GM21737 (cell line): ENCODE data around the gene PARD3.
A peak's percentile ranks its signal among the peaks of the same experiment; 100 is the strongest.

ENCODE experiments used
- ATAC-seq: cut with Tn5 transposase; IDR thresholded peaks from one replicate; pipeline ENCODE4 v1.9.1; 2021; ENCODE audit warnings: mild to moderate bottlenecking, moderate library complexity; ENCODE audit not compliant: unreplicated experiment

Gene PARD3

DNA sequence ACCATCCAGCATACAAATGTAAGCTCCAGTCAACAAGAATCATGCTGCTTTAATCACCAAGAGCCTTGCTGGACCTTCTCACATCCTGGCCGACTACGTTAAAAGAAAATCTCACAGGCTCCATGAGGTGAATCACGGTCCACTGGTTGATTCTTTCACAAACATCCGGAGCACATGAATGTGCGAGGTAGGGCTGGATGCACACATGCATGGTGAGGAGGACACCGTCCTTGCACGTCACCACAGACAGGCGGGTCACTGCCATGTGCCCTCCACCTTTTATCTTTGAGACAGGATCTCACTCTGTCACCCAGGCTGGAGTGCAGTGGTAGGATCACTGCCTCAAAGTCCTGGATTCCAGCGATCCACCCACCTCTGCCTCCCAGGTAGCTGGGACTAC is 265.1 kb downstream of the PARD3 start:
- no peak for ATAC-seq

DNA sequence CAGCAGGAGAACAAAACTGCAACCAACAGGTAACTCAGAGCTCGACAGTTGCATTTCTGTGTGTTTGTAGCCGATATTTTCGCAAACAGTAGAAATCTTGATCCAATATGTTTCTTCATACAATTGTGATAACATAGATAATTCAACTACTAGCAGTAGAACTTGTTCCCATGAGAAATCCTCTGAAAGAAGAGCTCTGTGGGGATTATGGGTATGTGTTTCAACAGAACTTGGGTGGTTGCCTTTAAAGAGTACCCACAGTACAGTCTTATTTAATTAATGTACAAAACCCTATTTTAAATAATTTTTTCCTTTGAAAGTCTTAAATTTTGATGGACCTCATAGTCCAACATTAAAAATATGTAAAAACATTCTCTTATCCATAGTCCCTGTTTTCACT is 266.1 kb downstream of the PARD3 start:
- ATAC-seq, result no peak

DNA sequence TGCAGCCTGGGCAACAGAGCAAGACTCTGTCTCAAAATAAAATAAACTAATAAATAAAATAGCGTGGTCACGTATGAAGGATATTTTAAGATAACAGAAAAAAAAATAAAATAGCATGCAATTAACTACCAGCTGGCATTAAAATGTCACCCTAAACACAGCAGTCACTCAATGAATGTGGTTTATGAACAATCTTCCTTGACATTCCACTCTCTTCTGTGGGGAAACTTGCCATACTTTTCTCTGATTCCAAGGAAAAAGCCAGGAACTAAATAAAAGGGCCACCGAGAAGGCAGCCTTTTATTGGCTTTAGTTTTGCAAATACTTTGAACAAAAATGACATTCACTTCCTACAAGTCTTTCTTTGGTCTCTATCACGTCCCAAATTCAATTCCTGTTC is 266.6 kb downstream of the PARD3 start:
- no peak for ATAC-seq

DNA sequence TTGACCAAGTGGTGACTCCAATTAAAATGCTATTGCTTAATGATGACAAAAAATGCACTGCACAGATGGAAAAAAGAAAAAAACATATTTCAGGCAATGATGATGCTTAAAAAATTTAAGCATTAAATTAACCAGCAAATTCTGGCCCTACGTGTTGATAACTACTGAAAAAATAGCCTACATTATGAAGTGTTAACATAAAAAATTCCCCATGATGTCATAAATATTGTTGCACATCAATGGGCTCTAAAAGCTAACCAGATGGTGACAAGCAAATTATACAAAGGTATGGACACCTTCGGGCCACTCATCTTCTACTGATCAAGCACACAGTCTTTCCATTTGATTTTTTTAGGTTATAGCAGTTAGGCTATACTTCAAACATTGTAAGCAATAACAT is 267.4 kb downstream of the PARD3 start:
- ATAC-seq, result no peak

DNA sequence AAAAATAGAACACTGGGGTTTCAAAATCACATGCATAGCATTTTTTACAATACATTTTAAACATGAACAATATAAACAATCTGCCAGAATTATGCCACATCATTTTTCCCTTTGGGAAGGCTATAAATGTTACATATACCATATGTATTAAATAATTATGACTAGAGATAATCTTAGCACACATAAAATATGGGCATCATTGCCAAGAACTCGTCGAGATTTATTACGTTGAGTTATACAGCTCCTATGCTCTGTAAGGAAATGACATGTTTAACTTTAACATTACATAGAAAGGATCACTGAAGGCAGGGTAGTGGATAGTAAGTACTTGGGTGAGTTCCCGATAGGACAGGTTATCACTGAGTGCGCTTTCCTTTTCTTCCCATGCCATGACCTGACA is 267.8 kb downstream of the PARD3 start:
- ATAC-seq, result no peak

DNA sequence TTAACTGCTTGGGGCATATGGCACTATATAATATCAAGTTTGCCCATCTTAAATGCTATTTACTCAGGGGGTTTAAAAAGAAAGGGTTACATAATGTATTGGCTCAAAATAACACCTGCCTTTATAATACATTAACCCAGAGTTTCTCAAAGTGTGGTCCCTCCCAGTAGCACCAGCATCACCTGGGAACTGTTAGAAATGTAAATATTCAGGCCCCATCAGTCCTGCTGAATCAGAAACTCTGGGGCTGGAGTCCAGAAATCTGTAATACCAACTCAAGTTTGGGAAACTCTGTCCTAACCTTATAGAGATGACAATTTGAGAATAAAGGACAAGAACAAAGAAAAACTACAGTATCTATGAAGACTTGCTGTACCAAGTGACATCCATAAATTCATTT is 270.7 kb downstream of the PARD3 start:
- ATAC-seq, result no peak

DNA sequence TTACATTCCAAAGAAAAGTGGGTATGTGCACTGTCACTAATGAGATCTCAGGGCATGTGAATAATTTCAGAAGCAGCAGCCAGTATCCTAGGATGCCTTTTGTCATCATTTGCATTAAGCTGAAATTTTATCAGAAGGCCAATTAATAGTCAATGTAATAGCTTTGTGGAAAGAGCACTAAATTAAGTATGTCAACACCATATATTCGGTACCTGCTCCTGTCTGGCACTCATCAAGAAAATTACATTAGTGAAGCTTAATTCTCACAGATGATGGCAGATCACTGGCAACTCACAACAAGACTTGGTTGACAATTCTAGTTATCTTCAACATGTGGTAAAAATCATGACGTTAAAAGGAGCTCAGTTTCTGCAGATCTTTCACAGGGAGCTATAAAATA is 271.4 kb downstream of the PARD3 start:
- no peak for ATAC-seq

DNA sequence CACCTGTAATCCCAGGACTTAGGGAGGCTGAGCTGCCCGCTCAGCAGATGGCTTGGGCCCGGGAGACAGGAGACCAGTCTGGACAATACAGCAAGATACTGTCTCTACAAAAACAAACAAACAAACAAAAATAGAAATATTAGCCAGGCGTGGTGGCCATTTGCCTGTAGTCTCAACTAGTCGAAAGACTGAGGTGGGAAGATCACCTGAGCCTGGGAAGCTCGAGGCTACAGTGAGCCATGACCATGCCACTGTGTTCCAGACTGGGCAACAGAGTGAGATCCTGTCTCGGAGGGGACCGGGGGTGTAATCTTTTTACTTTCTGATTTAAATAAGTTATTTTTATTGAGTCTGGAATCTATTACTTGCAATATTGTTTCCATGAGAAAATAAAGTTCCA is 274.6 kb downstream of the PARD3 start:
- ATAC-seq, result no peak

DNA sequence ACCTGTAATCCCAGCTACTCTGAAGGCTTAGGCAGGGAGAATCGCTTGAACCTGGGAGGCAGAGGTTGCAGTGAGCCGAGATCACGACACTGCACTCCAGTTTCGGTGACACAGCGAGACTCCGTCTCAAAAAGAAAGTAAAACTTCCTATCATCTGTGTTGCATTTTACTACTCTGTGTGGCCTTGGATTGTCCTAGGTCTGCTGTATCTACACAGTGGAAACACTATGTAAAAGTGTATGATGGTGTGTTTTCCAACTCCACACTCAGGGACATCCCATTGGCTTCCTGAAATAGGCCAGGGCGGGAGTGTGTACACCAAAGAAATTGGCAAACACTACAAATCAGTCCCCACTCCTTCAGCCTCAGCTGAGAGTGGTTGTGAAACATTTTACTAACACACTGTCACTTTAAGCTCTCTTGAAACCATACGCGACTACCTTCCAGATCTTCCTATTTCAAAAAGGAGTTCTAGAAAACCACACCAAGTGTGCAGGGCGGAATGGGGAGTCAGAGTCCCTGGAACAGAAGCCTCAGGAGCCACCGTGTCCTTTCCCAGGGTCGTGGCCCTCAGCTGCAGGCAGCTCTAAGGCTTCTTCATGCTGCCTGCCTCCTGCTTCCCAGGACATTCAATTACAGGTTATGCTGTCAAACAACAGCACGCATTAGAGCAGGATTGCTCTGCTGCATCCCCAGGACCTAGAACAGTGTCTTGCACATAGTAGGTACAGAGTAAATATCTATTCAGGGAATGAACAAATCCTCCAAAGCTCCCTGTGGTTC is 275.4 kb downstream of the PARD3 start:
- ATAC-seq, result no peak

DNA sequence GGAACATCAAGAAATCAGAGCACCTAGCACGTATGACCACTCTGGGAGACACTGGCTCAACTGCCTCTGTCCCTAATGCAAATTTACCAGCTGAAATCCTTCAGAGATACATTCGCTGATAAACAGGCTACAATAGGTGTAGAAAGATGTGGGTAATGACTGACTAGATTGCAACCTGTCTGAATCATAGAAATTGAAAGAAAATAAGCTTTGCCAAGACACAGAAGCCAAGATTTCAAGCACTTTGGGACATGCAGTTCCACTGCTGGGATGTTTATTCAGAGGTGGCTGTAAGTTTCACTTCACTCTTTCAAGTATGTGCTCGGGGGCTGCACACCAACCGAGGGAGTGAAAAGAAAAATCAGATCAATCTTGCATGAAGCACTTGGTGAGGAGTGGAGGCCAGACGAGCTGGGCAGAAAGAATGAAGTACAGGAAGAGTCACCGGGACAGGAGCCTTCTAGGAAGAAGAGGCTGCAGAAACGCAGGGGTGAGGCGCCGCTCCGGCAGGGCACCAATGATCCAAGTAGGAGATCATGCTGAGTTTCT is 276.7 kb downstream of the PARD3 start:
- ATAC-seq, result peak; percentile 46

DNA sequence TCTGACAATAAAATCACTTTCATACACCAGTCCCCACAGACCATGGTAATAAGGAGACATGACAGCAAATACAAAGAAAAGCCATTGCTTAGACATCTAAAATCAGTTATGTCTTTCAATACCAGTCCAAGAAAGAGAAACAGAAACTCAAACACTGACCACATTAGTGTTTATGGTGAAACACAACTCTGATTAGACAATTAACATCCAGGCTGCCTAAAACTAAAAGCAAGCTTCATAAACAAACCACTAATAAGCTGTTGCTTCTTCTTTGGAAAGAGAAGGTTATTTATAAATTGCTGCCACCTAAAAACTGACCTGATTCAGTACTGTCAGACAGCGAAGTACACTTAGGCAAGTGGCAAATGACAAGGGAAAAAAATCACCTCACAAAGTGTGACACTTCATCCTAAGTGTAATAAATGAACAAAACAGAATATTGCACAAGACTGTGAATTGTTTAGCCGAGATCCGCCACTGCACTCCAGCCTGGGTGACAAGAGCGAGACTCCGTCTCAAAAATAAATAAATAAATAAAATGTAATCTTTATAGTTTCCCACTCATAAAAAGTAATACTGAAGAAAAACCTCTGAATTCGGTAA is 277.4 kb downstream of the PARD3 start:
- peak; percentile 72 for ATAC-seq

DNA sequence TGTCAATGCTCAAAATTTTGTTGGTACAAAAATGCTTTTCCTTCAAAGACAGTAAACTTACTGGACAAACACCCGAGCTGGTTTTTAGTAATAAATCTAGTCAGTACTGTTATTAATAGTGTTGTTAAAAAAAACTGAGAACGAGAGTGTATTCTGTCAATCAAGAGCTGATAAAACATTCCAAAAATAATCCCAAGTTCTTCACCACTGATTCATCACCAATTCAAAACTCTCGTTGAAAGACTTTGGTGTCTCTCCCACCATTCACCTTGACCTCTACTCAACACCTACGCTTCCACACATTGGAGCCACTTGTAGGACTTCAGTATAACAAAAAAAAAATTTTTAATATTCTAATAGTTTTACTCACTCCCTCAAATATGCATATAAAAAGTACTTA is 279.2 kb downstream of the PARD3 start:
- ATAC-seq, result no peak

DNA sequence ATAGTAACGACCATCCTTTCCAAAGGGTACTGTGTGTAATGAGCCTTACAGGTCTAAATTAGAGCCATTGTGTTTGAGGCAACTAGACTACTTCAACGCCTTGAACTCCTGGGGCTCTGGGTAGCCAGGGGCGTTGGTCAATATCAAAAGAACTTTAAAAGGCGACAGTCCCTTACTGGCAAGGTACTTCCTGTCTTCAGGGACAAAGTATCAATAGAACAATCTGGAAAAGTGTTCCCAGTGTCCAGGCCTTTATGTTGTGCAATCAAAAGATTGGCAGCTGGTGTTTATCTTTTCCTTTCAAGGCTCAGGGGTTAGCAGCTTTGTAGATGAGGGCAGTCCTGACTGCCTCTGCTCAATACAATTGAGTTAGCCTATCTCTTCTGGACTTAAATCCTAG is 284.3 kb downstream of the PARD3 start:
- no peak for ATAC-seq

DNA sequence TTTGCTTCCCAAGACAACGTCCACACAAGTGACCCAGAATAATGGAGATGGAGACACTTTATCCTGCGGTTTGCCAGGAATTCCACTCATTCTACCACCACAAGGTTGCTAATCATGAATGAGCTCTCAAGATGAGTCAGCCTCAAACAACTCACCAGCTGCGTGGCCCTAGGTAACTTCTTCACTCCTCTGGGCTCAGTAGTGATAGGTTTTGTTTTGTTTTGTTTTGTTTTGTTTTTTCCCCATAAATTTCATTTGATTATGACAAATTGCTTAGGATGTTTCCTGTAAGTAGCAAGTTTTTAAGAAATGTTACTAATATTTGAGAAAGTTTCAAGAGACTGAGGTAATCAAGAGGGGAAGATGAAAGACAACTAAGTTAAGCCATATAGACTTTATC is 286.8 kb downstream of the PARD3 start:
- no peak for ATAC-seq

DNA sequence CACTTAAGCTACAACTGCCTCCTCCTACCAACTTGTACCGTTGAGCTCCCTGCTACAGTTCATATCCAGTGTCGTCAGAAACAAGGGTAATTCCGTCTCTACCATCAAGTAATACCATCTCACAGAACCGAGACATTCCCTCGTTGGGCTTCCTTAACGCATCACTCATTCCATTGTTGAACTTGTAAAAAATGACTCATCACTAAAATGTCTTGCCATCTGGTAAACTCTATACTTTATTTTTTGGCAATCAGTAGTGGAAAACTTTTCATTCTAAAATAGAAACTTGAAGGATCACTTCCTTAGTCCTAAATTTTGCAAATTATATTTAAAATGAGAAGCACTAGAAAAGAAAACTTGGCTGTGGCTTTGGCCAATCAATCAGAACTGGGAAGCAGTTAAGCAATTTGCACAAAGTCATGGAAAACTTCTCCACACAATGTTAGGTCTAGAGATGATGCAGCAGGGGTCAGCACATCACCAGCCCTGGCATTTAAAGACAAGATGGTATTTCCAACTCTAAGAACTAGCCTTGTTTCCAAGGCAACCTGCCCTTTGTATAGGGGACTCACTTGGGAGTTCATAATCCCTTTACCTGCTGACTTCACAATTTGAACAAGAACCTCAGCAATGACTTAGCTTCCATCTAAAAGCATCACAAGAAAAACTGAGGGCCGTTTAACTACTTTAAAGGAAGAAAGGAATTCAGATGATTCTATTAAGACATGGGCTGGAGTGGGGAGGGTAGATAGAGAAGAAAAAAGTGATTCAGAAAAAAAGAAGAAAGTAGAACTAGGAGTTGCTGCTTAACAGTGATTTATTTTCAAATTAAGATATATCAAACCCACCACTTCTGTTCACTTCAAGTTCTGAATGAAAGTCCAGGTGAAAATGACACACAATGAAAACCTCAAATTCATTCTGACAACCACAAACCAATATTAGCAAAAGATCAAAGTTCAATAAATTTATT is 288.1 kb downstream of the PARD3 start:
- no peak for ATAC-seq

DNA sequence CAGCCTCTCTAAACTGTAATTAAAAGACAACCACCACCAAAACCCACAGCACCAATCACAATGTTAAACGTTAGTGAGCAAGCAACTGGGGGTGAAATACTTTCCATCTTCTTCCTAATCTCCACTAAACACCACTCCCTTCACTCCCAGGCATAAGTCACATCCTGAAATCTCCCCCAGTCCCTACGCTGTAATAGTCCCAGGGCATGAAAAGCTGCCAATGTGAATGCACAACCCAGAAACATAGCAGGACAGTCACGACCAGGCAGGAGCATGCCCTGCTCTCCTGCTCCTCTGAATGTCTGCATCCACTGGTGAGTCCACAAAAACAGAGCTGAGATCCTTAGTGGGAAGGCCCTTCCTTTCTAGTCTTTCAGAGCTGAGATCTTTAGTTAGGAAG is 288.9 kb downstream of the PARD3 start:
- ATAC-seq, result no peak

DNA sequence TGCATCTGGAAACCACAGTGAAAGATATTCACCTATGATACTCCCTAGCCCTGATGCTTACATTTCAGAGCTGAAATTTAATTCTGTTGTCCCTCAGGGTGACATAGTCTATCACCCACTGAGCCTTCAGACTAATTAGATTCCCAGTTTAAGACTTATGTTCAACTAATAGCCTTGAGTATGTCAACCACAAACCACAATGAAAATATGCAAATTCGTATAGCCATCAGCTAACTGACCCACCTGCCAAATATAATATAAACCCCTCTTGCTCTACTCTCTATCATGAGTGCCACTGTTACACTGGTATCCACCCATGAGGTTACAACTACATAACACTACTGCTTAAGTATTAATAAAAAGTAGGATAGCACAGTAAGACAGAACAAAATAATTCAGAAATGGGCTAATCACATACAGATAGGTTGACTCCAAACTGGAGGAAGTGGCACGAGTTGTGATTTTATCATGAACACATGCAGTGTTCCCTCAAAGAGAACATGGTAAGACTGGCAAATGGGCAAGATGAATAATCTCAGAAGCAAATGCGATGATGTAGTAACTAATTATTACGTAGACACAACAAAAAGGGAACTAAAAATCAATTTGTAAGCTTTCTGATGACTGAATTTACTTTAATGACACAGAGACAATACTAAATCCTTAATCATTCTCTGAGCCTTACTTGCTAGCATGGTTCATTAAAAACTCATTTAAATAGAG is 290.6 kb downstream of the PARD3 start:
- ATAC-seq, result no peak

DNA sequence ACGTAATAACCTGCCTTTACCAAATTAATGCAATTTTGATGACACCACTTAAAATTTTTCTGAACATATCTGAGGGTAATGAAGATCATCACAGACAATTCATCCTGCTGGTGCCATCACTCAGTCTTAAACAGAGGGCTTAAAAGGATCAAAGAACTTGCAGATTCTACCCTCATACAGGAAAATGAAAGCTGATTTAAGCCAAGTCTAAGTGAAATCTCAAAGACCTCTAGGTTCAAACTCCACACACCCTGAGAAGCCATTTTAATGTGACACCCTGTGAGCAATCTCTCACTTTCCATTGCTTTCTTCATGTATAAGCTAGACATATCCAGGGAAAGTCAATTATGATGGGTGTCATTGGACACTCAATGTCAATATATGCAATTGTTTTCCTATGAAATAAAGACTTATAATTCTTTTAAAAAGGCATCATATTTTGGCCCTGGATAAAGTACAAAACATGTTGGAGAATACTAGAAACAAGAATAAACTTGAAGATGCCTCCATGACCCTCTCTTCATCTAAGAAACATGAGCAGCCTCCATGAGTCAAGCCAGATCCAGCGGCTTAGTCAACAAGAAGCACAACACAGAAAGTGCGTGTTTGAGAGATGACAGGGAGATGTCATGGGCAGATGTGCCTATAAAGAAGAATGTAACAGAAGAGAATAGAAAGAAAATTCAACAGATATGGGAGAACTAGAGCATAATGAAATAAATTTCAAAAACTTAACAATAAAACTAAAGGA is 291.9 kb downstream of the PARD3 start:
- ATAC-seq, result no peak

DNA sequence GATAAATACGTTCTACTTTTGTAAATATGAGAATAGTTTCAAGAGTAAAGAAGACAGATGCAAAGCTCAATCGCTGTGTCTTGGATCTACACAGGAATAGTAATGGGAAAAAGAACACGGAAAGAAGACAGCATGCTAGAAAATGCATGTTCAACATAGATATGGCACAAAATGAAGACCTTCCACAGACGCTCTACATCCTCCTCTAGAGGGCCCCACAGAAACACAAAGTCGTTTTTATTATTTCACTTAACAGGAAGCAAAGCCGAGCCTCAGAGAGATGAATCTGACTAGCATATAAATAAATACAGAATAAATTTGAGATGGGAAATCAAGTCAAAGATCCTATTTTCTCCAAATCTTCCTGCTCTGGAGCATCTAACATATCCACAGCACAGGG is 292.6 kb downstream of the PARD3 start:
- ATAC-seq, result no peak

DNA sequence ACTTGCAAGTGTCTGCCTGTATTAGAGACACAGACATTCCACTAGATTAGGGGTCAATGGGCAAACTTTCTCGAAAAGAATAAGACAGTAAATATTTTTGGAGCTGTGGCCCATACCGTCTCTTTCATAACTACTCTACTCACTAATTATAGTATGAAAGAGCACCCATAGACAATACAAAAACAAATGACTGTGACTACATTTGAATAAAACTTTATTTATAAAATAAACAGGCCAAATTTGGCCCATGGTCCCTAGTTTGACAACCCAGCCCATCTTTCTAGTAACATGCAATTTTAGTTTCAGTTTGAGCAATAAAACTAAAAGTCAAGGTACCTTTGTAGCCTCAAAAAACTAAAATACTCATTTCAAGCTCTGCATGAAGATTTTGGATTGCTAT is 294.6 kb downstream of the PARD3 start:
- ATAC-seq, result no peak
